Muscle of back (tissue), 11 donors: ENCODE data around the gene TFAP2B. TPM values are rescaled to one million over a fixed set of nuclear protein-coding genes. Genes with fewer than 3 reads are reported as not detected.
A peak's percentile ranks its signal among the peaks of the same experiment; 100 is the strongest.

Experiments
- DNase-seq, 3 donors: peaks; one replicate each; pipeline versions ENCODE4 v3.0.0 to v3.0.0-alpha.2; 2013
- polyA plus RNA-seq, 10 donors: library from polyadenylated mRNA; unstranded; fragments of 120-200 nt; gene quantifications; one replicate each; pipeline ENCODE4 v1.2.1, GENCODE V29; 2013; ENCODE audit not compliant: insufficient read length in 10 of 10

TFAP2B gene
- polyA plus RNA-seq, 10 donors, result 0.03 to 8.2 (median 0.05) TPM; not detected in 5

GRCh38 chr6:50846852-50847155 lies 28.1 kb downstream of the TFAP2B start:
- DNase-seq, result peak in 1 of 3 donors; percentile 28

GRCh38 chr6:50847890-50848594 lies 29.4 kb downstream of the TFAP2B start:
- DNase-seq, result peak in 1 of 3 donors; percentile 12

GRCh38 chr6:50848989-50849795 lies 30.5 kb downstream of the TFAP2B start:
- no peak for DNase-seq

GRCh38 chr6:50849796-50850180 lies 31.1 kb downstream of the TFAP2B start:
- no peak for DNase-seq

- DNase-seq, result peak; percentile 16 to 54 (median 43)
Measured at GRCh38 chr6:50850223-50851048, 31.8 kb downstream of the TFAP2B start.

- DNase-seq, result no peak
Measured at GRCh38 chr6:50851049-50851845, 32.6 kb downstream of the TFAP2B start.

- no peak for DNase-seq
Measured at GRCh38 chr6:50853939-50854338, 35.3 kb downstream of the TFAP2B start.

- no peak for DNase-seq
Measured at GRCh38 chr6:50861692-50862091, 43.0 kb downstream of the TFAP2B start.

GRCh38 chr6:50862176-50862575 lies 43.5 kb downstream of the TFAP2B start:
- DNase-seq, result no peak

GRCh38 chr6:50864601-50865000 lies 45.9 kb downstream of the TFAP2B start:
- no peak for DNase-seq

- no peak for DNase-seq
Measured at GRCh38 chr6:50868466-50868865, 49.8 kb downstream of the TFAP2B start.

GRCh38 chr6:50873167-50873566 lies 54.5 kb downstream of the TFAP2B start:
- no peak for DNase-seq

GRCh38 chr6:50884364-50884763 lies 65.7 kb downstream of the TFAP2B start:
- DNase-seq, result no peak

- no peak for DNase-seq
Measured at GRCh38 chr6:50887112-50887511, 68.4 kb downstream of the TFAP2B start.

- no peak for DNase-seq
Measured at GRCh38 chr6:50889497-50889896, 70.8 kb downstream of the TFAP2B start.

- DNase-seq, result no peak
Measured at GRCh38 chr6:50889935-50890334, 71.3 kb downstream of the TFAP2B start.

- no peak for DNase-seq
Measured at GRCh38 chr6:50890579-50890978, 71.9 kb downstream of the TFAP2B start.

- DNase-seq, result no peak
Measured at GRCh38 chr6:50891290-50891689, 72.6 kb downstream of the TFAP2B start.
